SK-N-DZ (cell line): Measurements from ENCODE around the gene ATP6V1E1.

Experiments
- DNase-seq: peaks from one replicate; pipeline ENCODE4 v3.0.0-alpha.2; 2015; ENCODE audit warnings: low spot score

ATP6V1E1 gene

GRCh38 chr22:17542452-17542851, 86.1 kb downstream of the ATP6V1E1 start:
- DNase-seq = no peak
